Measurements from ENCODE around the gene OTOR.
A peak's percentile ranks its signal among the peaks of the same experiment; 100 is the strongest.

The OTOR gene

GRCh38 chr20:16748308-16748900 is at the start of gene OTOR:
Gene OTOR, plus strand, starts transcription at chr20:16748358. Its CDS starts 44 bp downstream, at chr20:16748402.
- no peak for DNase-seq

DNA sequence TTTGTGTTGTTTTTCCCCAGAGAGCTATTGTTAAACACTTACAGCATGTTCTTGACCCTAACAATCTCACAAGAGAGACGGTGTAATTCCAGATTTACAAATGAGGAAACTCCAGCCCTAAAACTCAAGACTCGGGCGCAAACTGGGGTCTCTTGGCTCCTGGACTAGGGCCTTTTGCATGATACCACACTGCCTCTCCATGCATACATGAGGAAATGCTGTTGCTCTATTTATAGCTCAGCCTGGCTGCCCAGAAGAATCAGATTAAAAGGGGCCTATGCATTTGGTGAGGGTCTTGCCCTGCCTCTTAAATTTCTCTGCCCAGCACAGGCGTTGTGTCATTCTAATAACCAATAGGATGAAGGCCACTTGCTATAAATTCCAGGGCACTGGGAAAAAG is 48.9 kb upstream of the OTOR start:
- no peak for DNase-seq

DNA sequence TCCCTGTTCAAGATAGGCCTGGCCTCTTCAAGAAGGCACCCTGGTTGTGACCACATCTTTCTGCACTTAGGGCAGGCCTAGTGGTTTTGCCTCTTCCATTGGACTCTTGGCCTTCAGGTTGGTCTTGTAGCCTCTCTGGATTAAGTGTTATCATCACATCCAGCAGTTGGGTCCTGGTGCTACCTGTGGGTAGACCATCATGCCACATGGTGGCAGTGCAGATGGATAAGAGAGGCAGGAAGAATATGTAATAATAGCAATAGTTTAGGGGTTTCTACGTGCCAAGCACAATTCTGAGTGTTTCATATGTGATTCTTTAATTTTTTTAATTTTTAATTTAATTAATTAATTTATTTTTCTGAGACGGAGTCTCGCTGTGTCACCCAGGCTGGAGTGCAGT is 46.9 kb upstream of the OTOR start:
- peak in 1 of 2 experiments; percentile 19 for DNase-seq

- no peak for DNase-seq
Measured at GRCh38 chr20:16703570-16703969, 44.6 kb upstream of the OTOR start.

DNA sequence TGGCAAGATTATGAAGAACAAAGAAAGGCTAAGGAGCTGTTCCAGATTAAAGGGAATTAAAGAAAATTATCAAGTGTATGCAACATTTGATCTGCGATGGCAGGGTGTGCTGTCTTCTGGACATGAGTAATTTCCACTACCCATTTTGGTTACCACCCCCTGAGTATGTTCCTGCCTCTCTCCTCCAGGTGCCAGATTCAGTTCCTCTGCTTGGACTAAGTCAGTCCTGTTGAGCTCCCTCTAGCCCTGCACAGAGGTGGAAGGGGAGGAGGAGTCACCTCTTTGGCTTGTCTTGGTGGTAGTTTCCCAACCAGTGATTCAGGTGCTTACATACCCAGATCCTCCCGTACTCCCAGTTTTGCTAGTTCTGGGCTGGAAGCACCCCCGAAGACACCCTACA is 40.5 kb upstream of the OTOR start:
- no peak for DNase-seq

DNA sequence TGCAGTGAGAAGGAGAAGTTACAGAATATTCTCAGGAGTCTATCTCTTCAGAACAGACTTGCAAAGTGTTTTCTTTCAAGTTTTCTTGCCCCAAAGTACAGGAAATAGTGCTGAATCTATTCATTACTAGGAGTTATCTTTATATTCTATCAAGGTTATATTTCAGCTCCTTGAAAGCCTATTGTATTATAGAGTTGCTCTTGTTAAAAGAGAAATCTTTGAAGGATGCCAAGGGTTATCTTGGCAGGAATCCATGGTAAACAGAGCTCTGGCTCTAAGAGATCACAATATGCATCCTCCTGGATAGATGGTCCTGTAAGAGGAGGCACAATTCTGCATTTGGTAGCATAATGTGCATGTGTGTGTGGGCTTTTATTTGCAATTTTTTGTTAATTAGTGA is 39.6 kb upstream of the OTOR start:
- no peak for DNase-seq

DNA sequence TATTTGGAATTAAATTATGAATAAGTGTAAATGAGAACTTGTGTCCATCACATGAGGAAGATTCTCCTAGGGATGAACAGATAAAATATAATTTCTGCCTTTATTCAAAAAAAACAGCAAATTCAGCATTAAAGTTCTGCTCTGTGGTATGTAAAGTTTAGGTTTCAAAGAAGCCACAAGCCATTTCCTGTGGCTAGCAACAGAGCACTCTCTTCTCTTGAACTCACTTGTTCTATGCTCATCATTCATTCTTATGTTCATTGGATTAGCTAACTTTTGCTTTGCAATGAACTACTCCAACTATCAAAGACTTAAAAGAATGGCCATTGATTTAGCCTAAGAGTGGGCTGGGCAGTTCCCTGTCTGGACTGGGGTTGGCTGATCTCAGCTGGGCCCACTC is 39.1 kb upstream of the OTOR start:
- no peak for DNase-seq

DNA sequence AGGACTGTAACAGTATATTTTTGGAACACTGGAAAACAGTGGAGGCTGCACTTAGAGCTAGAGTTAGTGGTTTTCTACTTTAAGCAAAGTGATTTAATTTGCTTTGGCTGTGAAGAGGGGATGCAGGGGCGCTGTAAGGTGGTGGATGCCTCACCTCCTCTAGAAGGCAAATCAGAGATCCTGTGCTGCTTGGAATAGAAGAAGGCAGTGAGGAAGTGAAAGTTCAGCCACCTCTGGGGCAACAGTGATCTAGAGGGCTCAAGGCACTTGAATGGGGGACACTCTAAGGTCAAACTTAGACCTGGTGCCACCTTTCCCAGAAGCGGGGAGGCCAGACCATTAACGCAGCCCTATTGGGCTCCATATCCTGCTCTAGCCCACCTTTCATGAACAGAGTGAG is 37.4 kb upstream of the OTOR start:
- no peak for DNase-seq

- no peak for DNase-seq
Measured at GRCh38 chr20:16711661-16712258, 36.4 kb upstream of the OTOR start.

DNA sequence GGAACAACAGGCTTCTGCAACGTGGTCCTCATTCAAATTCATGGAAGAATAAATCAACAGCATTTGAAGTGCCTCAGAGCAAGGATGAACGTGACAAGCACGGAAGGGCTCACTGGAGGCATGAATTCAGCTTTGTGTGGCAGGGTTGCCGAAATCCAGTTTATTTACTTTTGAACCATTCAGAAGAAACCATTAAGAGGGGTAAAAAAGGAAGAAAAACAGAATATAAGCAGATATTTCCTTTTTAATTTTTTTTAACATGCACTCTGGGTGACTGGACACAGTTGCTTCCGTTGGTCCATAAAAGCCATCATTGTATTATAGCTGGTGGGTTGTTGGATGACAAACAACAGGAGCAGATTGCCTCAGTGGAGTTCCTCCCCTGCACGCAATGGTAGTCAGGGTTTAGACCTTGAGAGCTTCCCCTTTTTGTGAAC is 35.6 kb upstream of the OTOR start:
- no peak for DNase-seq

DNA sequence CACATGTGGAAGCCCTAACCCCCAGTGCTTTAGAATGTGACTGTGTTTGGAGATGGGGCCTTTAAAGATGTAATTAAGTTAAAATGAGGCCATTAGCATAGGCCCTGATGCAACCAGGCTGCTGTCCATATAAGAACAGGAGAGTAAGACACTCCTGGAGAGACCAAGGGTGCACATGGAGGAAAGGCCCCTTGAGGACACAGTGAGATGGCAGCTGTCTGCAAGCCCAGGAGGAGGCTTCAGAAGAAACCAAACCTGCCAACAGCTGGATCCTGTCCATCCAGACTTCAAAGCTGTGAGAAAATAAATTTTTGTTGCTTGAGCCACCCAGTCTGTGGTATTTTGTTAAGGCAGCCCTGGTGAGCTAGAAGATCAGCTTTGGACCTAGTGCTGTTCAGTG is 35.1 kb upstream of the OTOR start:
- DNase-seq, result no peak

GRCh38 chr20:16714242-16714641 is 33.9 kb upstream of the OTOR start:
- no peak for DNase-seq

DNA sequence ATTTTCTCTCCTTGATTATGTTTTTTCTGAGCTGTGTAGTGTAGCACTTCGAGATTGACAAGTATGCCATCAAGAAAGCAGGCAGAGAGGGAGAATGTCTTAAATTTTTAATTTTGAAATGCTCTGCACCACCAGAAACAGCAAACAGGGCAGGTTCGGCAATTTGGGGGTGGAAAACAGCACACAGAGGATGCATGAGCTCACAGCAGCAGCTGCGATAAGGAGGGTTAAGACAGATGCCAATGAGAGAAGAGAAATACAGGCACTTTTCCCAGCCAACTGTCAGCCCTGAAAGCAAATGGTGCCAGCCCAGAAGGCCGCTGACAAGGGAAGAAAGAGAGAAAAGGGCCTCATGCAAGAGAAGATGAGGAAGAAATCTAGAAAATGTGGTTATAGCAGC is 33.4 kb upstream of the OTOR start:
- no peak for DNase-seq

DNA sequence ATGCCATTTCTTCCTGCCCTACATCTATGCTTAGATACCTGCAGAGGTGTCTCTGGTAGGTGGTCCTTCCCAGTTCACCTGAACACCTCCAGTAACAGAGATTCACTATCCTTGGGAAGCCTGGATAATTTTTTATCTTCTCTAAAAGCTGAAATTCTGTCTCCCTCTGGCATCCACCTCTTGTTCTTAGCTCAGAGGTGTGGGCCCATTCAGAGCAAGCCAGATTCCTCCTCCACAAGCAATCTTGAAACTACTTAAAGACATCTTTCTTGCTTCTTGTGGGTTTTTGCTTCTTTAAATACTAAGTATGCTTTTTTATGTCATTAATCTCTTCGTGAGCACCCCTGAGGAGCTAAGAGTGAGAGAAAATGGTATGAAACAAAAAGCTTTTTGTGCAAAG is 28.7 kb upstream of the OTOR start:
- no peak for DNase-seq

DNA sequence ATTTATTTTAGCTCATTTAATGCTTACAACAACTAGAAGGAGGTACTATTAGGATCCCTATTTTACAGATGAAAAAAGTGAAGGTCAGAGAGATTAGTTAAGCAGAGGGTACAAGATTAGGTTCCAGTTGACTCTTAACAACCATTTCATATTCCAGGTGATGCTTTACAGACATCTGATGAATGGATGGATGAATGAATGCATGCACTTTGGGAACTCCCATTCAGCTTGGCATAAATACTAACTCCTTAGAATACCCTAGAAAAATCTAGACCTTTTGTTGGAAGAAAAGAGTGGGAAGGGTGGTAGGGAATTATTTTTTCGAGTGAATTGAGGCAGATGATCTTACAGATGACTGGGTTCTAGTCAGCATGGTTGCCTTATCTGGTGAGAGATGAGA is 19.1 kb upstream of the OTOR start:
- DNase-seq, result no peak

- peak; percentile 88 to 92 for DNase-seq
Measured at GRCh38 chr20:16729565-16730460, 18.3 kb upstream of the OTOR start, which contains the start of gene SNRPB2. Gene SNRPB2, plus strand, starts transcription at chr20:16730026. Its CDS starts 1,677 bp downstream, at chr20:16731703.

GRCh38 chr20:16732506-16733152 is 15.5 kb upstream of the OTOR start:
- DNase-seq, result peak in 1 of 2 experiments; percentile 22

DNA sequence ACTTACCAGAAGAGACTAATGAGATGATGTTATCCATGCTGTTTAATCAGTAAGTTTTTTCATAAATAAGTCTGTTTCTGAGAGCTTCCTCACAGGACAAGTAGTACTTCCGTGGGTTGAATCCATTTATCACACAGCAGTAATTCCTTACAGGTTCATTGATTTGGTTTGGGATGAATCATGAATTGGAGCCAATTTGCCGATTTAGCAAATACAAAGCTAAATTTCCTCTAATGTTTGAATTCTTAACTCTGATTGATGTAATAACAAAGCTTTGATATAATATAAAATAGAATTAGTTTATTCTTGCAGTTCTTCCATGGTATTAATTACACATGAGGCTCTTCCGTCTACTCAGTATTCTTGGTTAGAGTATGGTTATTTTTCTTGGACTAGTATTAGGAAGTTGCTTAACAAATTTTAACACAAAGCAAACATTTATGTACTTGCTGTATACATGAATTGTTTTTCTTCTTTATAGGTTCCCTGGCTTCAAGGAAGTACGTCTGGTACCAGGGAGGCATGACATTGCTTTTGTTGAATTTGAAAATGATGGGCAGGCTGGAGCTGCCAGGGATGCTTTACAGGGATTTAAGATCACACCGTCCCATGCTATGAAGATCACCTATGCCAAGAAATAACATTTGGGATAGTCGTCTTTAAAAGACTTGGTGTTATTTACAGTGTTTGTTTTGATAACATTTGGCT is 7.6 kb upstream of the OTOR start:
- no peak for DNase-seq

- DNase-seq, result no peak
Measured at GRCh38 chr20:16744178-16744807, 3.9 kb upstream of the OTOR start.

- no peak for DNase-seq
Measured at GRCh38 chr20:16745204-16745603, 3.0 kb upstream of the OTOR start.

- DNase-seq, result no peak
Measured at GRCh38 chr20:16747291-16747811, 807 bp upstream of the OTOR start.

DNA sequence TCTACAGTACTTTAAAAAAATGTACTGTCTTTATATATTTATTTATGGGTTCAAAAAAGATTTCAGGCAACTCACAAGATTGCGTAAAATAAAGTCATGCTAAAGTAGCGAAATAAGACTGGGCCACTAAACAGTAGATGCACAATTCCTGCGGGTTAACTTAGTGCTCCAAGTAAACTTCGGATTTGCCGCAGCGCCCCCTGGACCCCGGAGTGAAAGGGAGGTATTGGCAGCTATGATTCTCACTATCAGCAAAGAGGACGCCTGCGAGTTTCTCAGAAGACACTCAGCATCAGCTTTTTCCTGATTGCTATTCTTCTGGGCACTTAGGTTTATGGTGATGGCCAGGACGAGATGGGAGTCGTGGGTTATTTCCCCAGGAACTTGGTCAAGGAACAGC is 1.4 kb downstream of the OTOR start:
- DNase-seq, result no peak

All from activated T-cell treated with anti-CD3 and anti-CD28 coated beads, Interleukin-2, amount 50 U/mL, for 48 hours (primary cell).